SK-N-SH (cell line): ENCODE measurements around the gene PTPA. TPM values are rescaled to one million over a fixed set of nuclear protein-coding genes. Genes with fewer than 3 reads are reported as not detected.

Source experiments
- CTCF ChIA-PET: fragments of 300-600, 350-600 bp; formaldehyde crosslinking; extraction: SDS; loops from one replicate; lab custom pipeline; 2021; lab: Yijun Ruan, JAX
- POLR2A ChIA-PET: fragments of 350-600 bp; sonication (Branson Sonifier 250); formaldehyde crosslinking; extraction: SDS; loops from one replicate; lab custom pipeline; 2020; ENCODE audit warnings: antibody characterized with exemption, inconsistent platforms; lab: Yijun Ruan, JAX
- DNase-seq: peaks from one replicate; pipeline ENCODE4 v3.0.0; 2012
- H2AFZ ChIP-seq: fragments of 200-600 bp; sonication (generic); 2 replicates; pipeline ENCODE4 v1.8.1; 2016; ENCODE audit warnings: antibody characterized with exemption, mild to moderate bottlenecking, low read depth
- H3F3A ChIP-seq: fragments of 200-600 bp; sonication (generic); replicated peaks from 2 replicates; pipeline ENCODE3; 2016; ENCODE audit warnings: antibody characterized with exemption, mild to moderate bottlenecking; ENCODE audit not compliant: insufficient read depth
- H3K27ac ChIP-seq, 2 experiments: fragments of 200-500 bp in 1 of 2; fragments of 200-600 bp in 1 of 2; sonication (Bioruptor generic) in 1 of 2; sonication (generic), shearing (Covaris generic) in 1 of 2; 2 replicates each; pipeline versions ENCODE4 v1.5.1 to v1.6.1; 2014 to 2016; ENCODE audit warnings: low read depth in 2 of 2, inconsistent platforms in 1 of 2, low read length in 1 of 2, mild to moderate bottlenecking in 1 of 2, mixed read lengths in 1 of 2
- H3K27me3 ChIP-seq: fragments of 200-600 bp; sonication (generic), shearing (Covaris generic); 2 replicates; pipeline ENCODE4 v1.6.1; 2016; ENCODE audit warnings: mixed run types; ENCODE audit not compliant: insufficient read depth
- H3K36me3 ChIP-seq, 2 experiments: fragments of 200-500 bp in 1 of 2; fragments of 200-600 bp in 1 of 2; sonication (Bioruptor generic) in 1 of 2; sonication (generic) in 1 of 2; replicated peaks in 1 of 2; 2 replicates each; pipeline versions ENCODE3 to v1.5.1; 2014 to 2016; ENCODE audit warnings: low read length in 1 of 2, mild to moderate bottlenecking in 1 of 2; ENCODE audit not compliant: insufficient read depth in 2 of 2, control insufficient read depth in 1 of 2
- H3K4me1 ChIP-seq, 2 experiments: fragments of 200-500 bp in 1 of 2; fragments of 200-600 bp in 1 of 2; sonication (Bioruptor generic) in 1 of 2; sonication (generic), shearing (Covaris generic) in 1 of 2; 2 replicates each; pipeline versions ENCODE4 v1.5.1 to v1.6.1; 2014 to 2016; ENCODE audit warnings: low read depth in 1 of 2, low read length in 1 of 2, mixed run types in 1 of 2; ENCODE audit not compliant: insufficient read depth in 2 of 2, control insufficient read depth in 1 of 2
- H3K4me2 ChIP-seq: fragments of 200-600 bp; sonication (generic), shearing (Covaris generic); 2 replicates; pipeline ENCODE4 v1.6.1; 2017; ENCODE audit warnings: mixed run types
- H3K4me3 ChIP-seq, 2 experiments: fragments of 200-500 bp in 1 of 2; fragments of 200-600 bp in 1 of 2; sonication (Bioruptor generic) in 1 of 2; sonication (generic), shearing (Covaris generic) in 1 of 2; 2 replicates each; pipeline versions ENCODE4 v1.5.1 to v1.8.1; 2014 to 2016; ENCODE audit warnings: low read depth in 2 of 2, inconsistent platforms in 1 of 2, low read length in 1 of 2, mild to moderate bottlenecking in 1 of 2, mixed read lengths in 1 of 2, moderate library complexity in 1 of 2
- H3K79me2 ChIP-seq: fragments of 200-600 bp; sonication (generic); 2 replicates; pipeline ENCODE4 v1.8.1; 2017; ENCODE audit warnings: mild to moderate bottlenecking; ENCODE audit not compliant: insufficient read depth
- H3K9ac ChIP-seq: fragments of 200-600 bp; sonication (generic); 2 replicates; pipeline ENCODE4 v1.6.1; 2017; ENCODE audit warnings: mixed run types
- H3K9me2 ChIP-seq: fragments of 200-600 bp; sonication (generic); 2 replicates; pipeline ENCODE4 v1.6.1; 2017; ENCODE audit warnings: mixed run types
- H3K9me3 ChIP-seq: fragments of 200-600 bp; sonication (generic); 2 replicates; pipeline ENCODE4 v1.6.1; 2017; ENCODE audit warnings: mixed run types, mild to moderate bottlenecking, moderate library complexity
- H4K20me1 ChIP-seq: fragments of 200-600 bp; sonication (generic); 2 replicates; pipeline ENCODE4 v1.6.1; 2017; ENCODE audit warnings: mild to moderate bottlenecking, mixed run types; ENCODE audit not compliant: insufficient read depth
- FOXJ3 ChIP-seq: sonication (generic); formaldehyde crosslinking; IDR thresholded peaks from 2 replicates; pipeline ENCODE4 v1.5.1; 2020; ENCODE audit warnings: mild to moderate bottlenecking, missing genetic modification reagents
- FOXM1 ChIP-seq: IDR thresholded peaks from 2 replicates; pipeline ENCODE4 v1.4.0; 2012; ENCODE audit warnings: low read depth, mild to moderate bottlenecking
- GATA2 ChIP-seq: sonication (generic); formaldehyde crosslinking; IDR thresholded peaks from 2 replicates; pipeline ENCODE4 v1.5.0; 2020; ENCODE audit warnings: mild to moderate bottlenecking, missing genetic modification reagents
- MXI1 ChIP-seq: IDR thresholded peaks from 2 replicates; pipeline ENCODE4 v1.6.1; 2012; ENCODE audit warnings: mild to moderate bottlenecking, low read depth, low read length, improper control_type of control experiment
- NRF1 ChIP-seq: IDR thresholded peaks from 2 replicates; pipeline ENCODE4 v1.6.1; 2012; ENCODE audit warnings: low read depth, mild to moderate bottlenecking, low read length
- POLR2AphosphoS5 ChIP-seq: IDR thresholded peaks from 2 replicates; pipeline ENCODE4 v1.6.1; 2012; ENCODE audit warnings: low read depth, low read length
- RXRA ChIP-seq: IDR thresholded peaks from 2 replicates; pipeline ENCODE4 v1.4.0; 2012; ENCODE audit warnings: low read depth, mild to moderate bottlenecking, borderline replicate concordance
- TEAD4 ChIP-seq: IDR thresholded peaks from 2 replicates; pipeline ENCODE4 v1.4.0; 2012; ENCODE audit warnings: mild to moderate bottlenecking, borderline replicate concordance; ENCODE audit not compliant: insufficient read depth
- YY1 ChIP-seq: IDR thresholded peaks from 2 replicates; pipeline ENCODE4 v1.4.0; 2012; ENCODE audit warnings: low read depth, mild to moderate bottlenecking
- WGBS: methylation state at CpG from one replicate; pipeline ENCODE4 v1.1.6; 2017; ENCODE audit warnings: low lambda C conversion rate; 5-methylcytosine and 5-hydroxymethylcytosine counted together
- polyA plus RNA-seq, 3 experiments: library from polyadenylated mRNA; depleted of rRNA; stranded (reverse); fragments of >200 nt; gene quantifications; 2 replicates each; pipeline ENCODE4 v1.2.3, GENCODE V29; 2012
- TF ChIP-seq, protein P1 (sequence below): fragments of 150-350 bp; IDR thresholded peaks from 2 replicates; pipeline ENCODE4 v1.6.1; 2017; ENCODE audit warnings: antibody characterized with exemption, low read length, low read depth, borderline replicate concordance
- TF ChIP-seq, protein P2 (sequence below): IDR thresholded peaks from 2 replicates; pipeline ENCODE4 v1.4.0; 2012; ENCODE audit warnings: low read depth
- TF ChIP-seq, protein P3 (sequence below): IDR thresholded peaks from 2 replicates; pipeline ENCODE4 v1.4.0; 2012; ENCODE audit warnings: low read depth, borderline replicate concordance
- TF ChIP-seq, protein P4 (sequence below): fragments of 200-600 bp; sonication (generic); IDR thresholded peaks from 2 replicates; pipeline ENCODE4 v1.6.1; 2017; ENCODE audit warnings: antibody characterized with exemption, mild to moderate bottlenecking, moderate library complexity

PTPA gene
- polyA plus RNA-seq, 1 of the 3 experiments (the other 2 are of a cell fraction): 130 TPM

DNA sequence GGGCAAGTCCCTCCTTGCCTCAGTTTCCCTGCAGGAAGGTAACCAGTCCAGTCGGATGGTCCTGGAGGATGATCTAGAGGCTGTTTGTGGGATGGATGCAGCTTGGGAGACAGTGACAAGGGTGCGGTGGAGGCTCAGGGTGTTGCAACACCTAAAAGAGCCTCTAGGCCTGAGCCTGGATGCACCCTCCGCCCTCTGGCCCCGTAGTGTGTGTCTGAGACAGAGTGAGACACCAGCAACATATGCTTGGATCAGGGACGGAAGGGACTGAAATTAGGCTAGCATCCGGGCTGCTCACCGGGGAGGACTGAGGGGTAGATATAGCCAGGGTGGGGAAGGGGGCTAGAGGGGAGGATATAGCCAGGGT, 1.7 kb upstream of the PTPA start (continued):
- TF ChIP-seq, protein P1, sequence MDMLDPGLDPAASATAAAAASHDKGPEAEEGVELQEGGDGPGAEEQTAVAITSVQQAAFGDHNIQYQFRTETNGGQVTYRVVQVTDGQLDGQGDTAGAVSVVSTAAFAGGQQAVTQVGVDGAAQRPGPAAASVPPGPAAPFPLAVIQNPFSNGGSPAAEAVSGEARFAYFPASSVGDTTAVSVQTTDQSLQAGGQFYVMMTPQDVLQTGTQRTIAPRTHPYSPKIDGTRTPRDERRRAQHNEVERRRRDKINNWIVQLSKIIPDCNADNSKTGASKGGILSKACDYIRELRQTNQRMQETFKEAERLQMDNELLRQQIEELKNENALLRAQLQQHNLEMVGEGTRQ: no peak
- TF ChIP-seq POLR2AphosphoS5: no peak
- TF ChIP-seq, protein P2, sequence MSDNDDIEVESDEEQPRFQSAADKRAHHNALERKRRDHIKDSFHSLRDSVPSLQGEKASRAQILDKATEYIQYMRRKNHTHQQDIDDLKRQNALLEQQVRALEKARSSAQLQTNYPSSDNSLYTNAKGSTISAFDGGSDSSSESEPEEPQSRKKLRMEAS: no peak
- no peak for TF ChIP-seq YY1
- TF ChIP-seq, protein P3, sequence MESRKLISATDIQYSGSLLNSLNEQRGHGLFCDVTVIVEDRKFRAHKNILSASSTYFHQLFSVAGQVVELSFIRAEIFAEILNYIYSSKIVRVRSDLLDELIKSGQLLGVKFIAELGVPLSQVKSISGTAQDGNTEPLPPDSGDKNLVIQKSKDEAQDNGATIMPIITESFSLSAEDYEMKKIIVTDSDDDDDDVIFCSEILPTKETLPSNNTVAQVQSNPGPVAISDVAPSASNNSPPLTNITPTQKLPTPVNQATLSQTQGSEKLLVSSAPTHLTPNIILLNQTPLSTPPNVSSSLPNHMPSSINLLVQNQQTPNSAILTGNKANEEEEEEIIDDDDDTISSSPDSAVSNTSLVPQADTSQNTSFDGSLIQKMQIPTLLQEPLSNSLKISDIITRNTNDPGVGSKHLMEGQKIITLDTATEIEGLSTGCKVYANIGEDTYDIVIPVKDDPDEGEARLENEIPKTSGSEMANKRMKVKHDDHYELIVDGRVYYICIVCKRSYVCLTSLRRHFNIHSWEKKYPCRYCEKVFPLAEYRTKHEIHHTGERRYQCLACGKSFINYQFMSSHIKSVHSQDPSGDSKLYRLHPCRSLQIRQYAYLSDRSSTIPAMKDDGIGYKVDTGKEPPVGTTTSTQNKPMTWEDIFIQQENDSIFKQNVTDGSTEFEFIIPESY: no peak
- TF ChIP-seq NRF1: no peak
- no peak for TF ChIP-seq GATA2 (CRISPR knock-in tag)

DNA sequence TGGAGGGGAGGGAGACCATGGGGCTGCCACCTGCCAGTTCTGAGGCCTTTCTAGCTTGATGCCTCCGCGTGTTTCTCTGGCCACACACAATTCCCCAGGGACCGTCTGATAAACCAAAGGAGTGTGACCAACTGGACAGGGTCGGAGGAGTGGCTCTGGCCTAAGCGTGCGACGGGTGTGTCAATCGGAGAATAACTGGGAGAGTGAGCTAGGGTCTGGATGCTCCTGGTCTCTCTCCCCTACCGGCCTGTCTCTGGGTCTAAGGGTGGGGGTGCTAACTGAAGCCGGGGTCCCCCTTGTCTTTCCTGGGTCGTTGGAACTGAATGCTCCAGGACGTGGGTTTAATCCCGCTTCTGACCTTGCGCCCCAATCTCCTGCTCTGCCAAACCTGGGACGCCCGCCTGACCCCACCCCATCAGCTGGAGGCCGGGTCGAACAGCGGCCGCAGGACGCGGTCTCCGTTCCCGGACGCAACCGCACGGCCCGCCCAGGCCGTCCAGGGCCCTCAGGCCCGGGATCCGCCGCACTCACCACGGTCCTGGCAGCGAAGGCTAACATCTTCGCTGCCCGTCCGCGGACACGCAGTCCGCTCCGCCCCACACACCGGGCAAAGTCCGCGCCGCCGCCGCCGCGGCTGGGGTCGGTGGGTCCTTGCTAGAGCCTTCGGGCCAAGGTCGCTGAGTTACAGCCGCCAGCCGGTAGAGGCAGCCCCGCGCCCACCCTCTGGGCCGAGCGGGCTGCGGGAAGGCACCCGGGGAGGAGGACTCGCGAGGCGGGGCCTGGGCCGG, 1.1 kb upstream of the PTPA start:
- peaks cover 10% of the 10 kb centered on the region for H3F3A ChIP-seq
- peaks cover 0 to 9% of the 10 kb centered on the region in 2 experiments for H3K36me3 ChIP-seq
- H3K4me2 ChIP-seq: peak overlapping the region; percentile 100
- H3K27me3 ChIP-seq: no peaks in the 10 kb centered on the region
- DNase-seq: no peak
- H3K9me2 ChIP-seq: no peaks in the 10 kb centered on the region
- peak overlapping the region; percentile 88 to 91 for H3K4me3 ChIP-seq
- H2AFZ ChIP-seq: peak overlapping the region; percentile 89
- H3K9ac ChIP-seq: peak overlapping the region; percentile 92
- CTCF ChIA-PET: interaction anchor here (1.5 to 8.4 kb wide), 2 partner anchors 21 to 514 kb away, joined by 4 to 52 read pairs; no protein-coding TSS in a partner anchor
- POLR2A ChIA-PET: interaction anchor here (1.1 to 2.0 kb wide), 2 partner anchors 21 to 22 kb away, joined by 4 to 5 read pairs; no protein-coding TSS in a partner anchor
- peak overlapping the region; percentile 41 to 62; a peak in 3 of 4 replicates for H3K27ac ChIP-seq
- TF ChIP-seq FOXM1: no peak
- TF ChIP-seq, protein P2: no peak
- TF ChIP-seq POLR2AphosphoS5: no peak
- no peak for TF ChIP-seq TEAD4
- no peak for TF ChIP-seq NRF1
- TF ChIP-seq, protein P3: no peak
- TF ChIP-seq, protein P4, sequence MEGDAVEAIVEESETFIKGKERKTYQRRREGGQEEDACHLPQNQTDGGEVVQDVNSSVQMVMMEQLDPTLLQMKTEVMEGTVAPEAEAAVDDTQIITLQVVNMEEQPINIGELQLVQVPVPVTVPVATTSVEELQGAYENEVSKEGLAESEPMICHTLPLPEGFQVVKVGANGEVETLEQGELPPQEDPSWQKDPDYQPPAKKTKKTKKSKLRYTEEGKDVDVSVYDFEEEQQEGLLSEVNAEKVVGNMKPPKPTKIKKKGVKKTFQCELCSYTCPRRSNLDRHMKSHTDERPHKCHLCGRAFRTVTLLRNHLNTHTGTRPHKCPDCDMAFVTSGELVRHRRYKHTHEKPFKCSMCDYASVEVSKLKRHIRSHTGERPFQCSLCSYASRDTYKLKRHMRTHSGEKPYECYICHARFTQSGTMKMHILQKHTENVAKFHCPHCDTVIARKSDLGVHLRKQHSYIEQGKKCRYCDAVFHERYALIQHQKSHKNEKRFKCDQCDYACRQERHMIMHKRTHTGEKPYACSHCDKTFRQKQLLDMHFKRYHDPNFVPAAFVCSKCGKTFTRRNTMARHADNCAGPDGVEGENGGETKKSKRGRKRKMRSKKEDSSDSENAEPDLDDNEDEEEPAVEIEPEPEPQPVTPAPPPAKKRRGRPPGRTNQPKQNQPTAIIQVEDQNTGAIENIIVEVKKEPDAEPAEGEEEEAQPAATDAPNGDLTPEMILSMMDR: no peak; the same call in 1 of the 2 replicates
- no peak for TF ChIP-seq MXI1
- no peak for TF ChIP-seq FOXJ3 (CRISPR knock-in tag)
- TF ChIP-seq GATA2 (CRISPR knock-in tag): no peak
- TF ChIP-seq RXRA: no peak
- H4K20me1 ChIP-seq: no peaks in the 10 kb centered on the region
- WGBS: 17% methylated on average over 16 of the region's 64 CpGs
- peaks cover 60% of the 10 kb centered on the region for H3K79me2 ChIP-seq
- H3K4me1 ChIP-seq: peaks cover 11 to 19% of the 10 kb centered on the region in 2 experiments; a peak in 2 of 4 replicates
- H3K9me3 ChIP-seq: no peaks in the 10 kb centered on the region
